HL-60 (cell line): ENCODE data around the gene IFNA17.

Experiments used
- DNase-seq, 2 experiments: peaks; one replicate each; pipeline ENCODE4 v3.0.0-alpha.2; 2010 to 2020; ENCODE audit warnings: low read depth in 1 of 2, low spot score in 1 of 2
- H3K27ac ChIP-seq: fragments of 250-450 bp; sonication (Bioruptor Pico); replicated peaks from 2 replicates; pipeline ENCODE4 v1.5.1; 2020; ENCODE audit warnings: mild to moderate bottlenecking, moderate library complexity
- H3K27me3 ChIP-seq: fragments of 250-450 bp; sonication (Bioruptor Pico); 2 replicates; pipeline ENCODE4 v1.5.1; 2021; ENCODE audit warnings: mild to moderate bottlenecking, moderate library complexity; ENCODE audit not compliant: insufficient read depth, poor library complexity, severe bottlenecking
- H3K4me3 ChIP-seq: replicated peaks from 2 replicates; pipeline ENCODE4 v1.5.1; 2011; ENCODE audit warnings: mild to moderate bottlenecking, control low read depth, low read length; ENCODE audit not compliant: insufficient read depth
- CTCF ChIP-seq: IDR thresholded peaks from one replicate; pipeline ENCODE4 v1.5.1; 2011; ENCODE audit warnings: low read length, control low read depth, inconsistent platforms; ENCODE audit not compliant: insufficient read depth
- GABPA ChIP-seq: IDR thresholded peaks from 2 replicates; pipeline ENCODE4 v1.6.1; 2012; ENCODE audit warnings: low read depth
- POLR2AphosphoS5 ChIP-seq: IDR thresholded peaks from 2 replicates; pipeline ENCODE4 v1.6.1; 2012; ENCODE audit warnings: low read depth
- REST ChIP-seq: IDR thresholded peaks from 2 replicates; pipeline ENCODE4 v1.6.1; 2012; ENCODE audit warnings: low read depth; ENCODE audit not compliant: insufficient replicate concordance
- SPI1 ChIP-seq: IDR thresholded peaks from 2 replicates; pipeline ENCODE4 v1.6.1; 2012; ENCODE audit warnings: low read depth, mild to moderate bottlenecking, borderline replicate concordance
- long read RNA-seq: library from polyadenylated mRNA; unstranded; transcript quantifications from one replicate; pipeline ENCODE4 v2.0.0, GENCODE V29; 2020

The IFNA17 gene
- long read RNA-seq = 0 reads

- TF ChIP-seq CTCF (no peak), POLR2AphosphoS5 (no peak), GABPA (no peak), REST (no peak), SPI1 (no peak)
- Histone ChIP-seq H3K27ac (no peak within 1 kb of the TSS), H3K27me3 (no peaks in the 10 kb centered on the region)
Observed at GRCh38 chr9:21228122-21228521, at the start of gene IFNA17. Gene IFNA17 (minus strand): TSS chr9:21228222. CDS start chr9:21228173, 49 bp downstream.

GRCh38 chr9:21268347-21268657 lies 40.3 kb upstream of the IFNA17 start:
- Histone ChIP-seq H3K4me3 (no peak overlapping the region), H3K27me3 (no peaks in the 10 kb centered on the region), H3K27ac (no peak overlapping the region)
- DNase-seq = no peak
- TF ChIP-seq CTCF (no peak), SPI1 (peak; percentile 52)

More at GRCh38 chr9:21228122-21228521, at the start of gene IFNA17:
- H3K4me3 ChIP-seq = no peak within 1 kb of the TSS
- no peak for DNase-seq

- TF ChIP-seq POLR2AphosphoS5 (no peak), SPI1 (peak; percentile 29; the same call in 1 of the 2 replicates)
- H3K4me3 ChIP-seq = no peak overlapping the region
- no peak for DNase-seq
- H3K27me3 ChIP-seq = no peaks in the 10 kb centered on the region
- no peak overlapping the region for H3K27ac ChIP-seq
Observed at GRCh38 chr9:21267485-21268346, 39.7 kb upstream of the IFNA17 start.

GRCh38 chr9:21266733-21267484 lies 38.9 kb upstream of the IFNA17 start:
- no peak for DNase-seq
- TF ChIP-seq GABPA (no peak), REST (no peak), CTCF (no peak), POLR2AphosphoS5 (no peak), SPI1 (no peak)

More at GRCh38 chr9:21266733-21267484, 38.9 kb upstream of the IFNA17 start:
- Histone ChIP-seq H3K27ac (no peak overlapping the region), H3K4me3 (no peak overlapping the region), H3K27me3 (no peaks in the 10 kb centered on the region)
